HepG2 (cell line): ENCODE measurements around the gene MYO18B. TPM values are rescaled to one million over a fixed set of nuclear protein-coding genes. Genes with fewer than 3 reads are reported as not detected.
A peak's percentile ranks its signal among the peaks of the same experiment; 100 is the strongest.

Experiments
- ATAC-seq: fragments of 200-7000 bp; cut with Tn5 transposase; 3 replicates; pipeline ENCODE4 v1.9.1; 2020; ENCODE audit warnings: mild to moderate bottlenecking, moderate library complexity
- BruUV-seq: library from RNA; stranded (reverse); fragments of 400-500 nt; replicated peaks from 2 replicates; lab custom pipeline; 2021; lab: Mats Ljungman, UMichigan
- CTCF ChIA-PET: fragments of 300-600 bp; formaldehyde crosslinking; extraction: SDS; loops from one replicate; lab custom pipeline; 2021; ENCODE audit warnings: low total read pairs, inconsistent platforms, low intra/inter-chr PET ratio; lab: Yijun Ruan, JAX
- POLR2A ChIA-PET: fragments of 350-600 bp; sonication (Branson Sonifier 250); formaldehyde crosslinking; loops from one replicate; lab custom pipeline; 2020; ENCODE audit warnings: antibody characterized with exemption, inconsistent platforms; lab: Yijun Ruan, JAX
- DNase-seq: peaks from one replicate; pipeline ENCODE4 v3.0.0-alpha.2; 2015; ENCODE audit warnings: low spot score
- FAIRE-seq: peaks from 3 replicates; lab custom pipeline; 2011; peaks lifted over from hg19 to GRCh38; lab: Jason Lieb, UNC
- H2AFZ ChIP-seq: one replicate; pipeline ENCODE4 v1.6.1; 2011; ENCODE audit warnings: low read length, inconsistent platforms
- H3K27ac ChIP-seq: fragments of 300-600 bp; 3 replicates; pipeline ENCODE4 v1.8.0; 2011; ENCODE audit warnings: mixed run types, mild to moderate bottlenecking, mixed read lengths, low read length, inconsistent platforms; ENCODE audit not compliant: insufficient read depth; ENCODE audit errors: extremely low read length
- H3K27me3 ChIP-seq, 2 experiments: fragments of 200-600 bp in 1 of 2; 2 replicates in 1 of 2; 3 replicates in 1 of 2; pipeline versions ENCODE4 v1.6.0 to v1.8.0; 2011; ENCODE audit warnings: low read length in 2 of 2, mild to moderate bottlenecking in 2 of 2, moderate library complexity in 2 of 2, inconsistent platforms in 1 of 2; ENCODE audit not compliant: insufficient read depth in 2 of 2, control insufficient read depth in 1 of 2
- H3K36me3 ChIP-seq, 2 experiments: fragments of 200-600 bp in 1 of 2; replicated peaks in 1 of 2; 2 replicates in 1 of 2; 3 replicates in 1 of 2; pipeline versions ENCODE4 v1.5.1 to v1.8.0; 2011; ENCODE audit warnings: low read length in 2 of 2, inconsistent platforms in 1 of 2; ENCODE audit not compliant: insufficient read depth in 2 of 2, control insufficient read depth in 1 of 2
- H3K4me1 ChIP-seq: 2 replicates; pipeline ENCODE4 v1.5.1; 2012; ENCODE audit warnings: low read length, inconsistent platforms; ENCODE audit not compliant: insufficient read depth
- H3K4me2 ChIP-seq: 2 replicates; pipeline ENCODE4 v1.6.0; 2011; ENCODE audit warnings: low read depth, low read length, inconsistent platforms
- H3K4me3 ChIP-seq, 3 experiments: fragments of 200-600 bp in 1 of 3; sonication (generic), shearing (Covaris generic) in 1 of 3; replicated peaks in 1 of 3; 2 replicates each; pipeline ENCODE4 v1.5.1; 2011 to 2016; ENCODE audit warnings: low read length in 3 of 3, inconsistent platforms in 2 of 3, low read depth in 2 of 3, mild to moderate bottlenecking in 2 of 3, control low read depth in 1 of 3, mixed read lengths in 1 of 3; ENCODE audit not compliant: insufficient read depth in 1 of 3
- H3K79me2 ChIP-seq: one replicate; pipeline ENCODE4 v1.6.1; 2011; ENCODE audit warnings: low read length, inconsistent platforms; ENCODE audit not compliant: insufficient read depth
- H3K9ac ChIP-seq: 2 replicates; pipeline ENCODE4 v1.6.0; 2011; ENCODE audit warnings: mild to moderate bottlenecking, low read depth, low read length, inconsistent platforms; ENCODE audit not compliant: insufficient read depth
- H3K9me3 ChIP-seq: 2 replicates; pipeline ENCODE4 v1.5.1; 2012; ENCODE audit warnings: mild to moderate bottlenecking, low read length
- H4K20me1 ChIP-seq: 2 replicates; pipeline ENCODE4 v1.6.0; 2011; ENCODE audit warnings: inconsistent platforms, mild to moderate bottlenecking, low read length, moderate library complexity; ENCODE audit not compliant: insufficient read depth
- ASH2L ChIP-seq: fragments of 300-600, 200-600 bp; sonication (generic); IDR thresholded peaks from 2 replicates; pipeline ENCODE4 v1.7.0; 2017; ENCODE audit warnings: low read depth, mild to moderate bottlenecking, moderate library complexity, mixed read lengths, low read length; ENCODE audit not compliant: insufficient read length
- IKZF4 ChIP-seq: sonication (generic); formaldehyde crosslinking; IDR thresholded peaks from 2 replicates; pipeline ENCODE4 v1.5.1; 2020; ENCODE audit warnings: borderline replicate concordance, mild to moderate bottlenecking, low read depth, missing genetic modification reagents; ENCODE audit errors: not compliant biosample characterization
- MED1 ChIP-seq: sonication (generic); formaldehyde crosslinking; IDR thresholded peaks from 2 replicates; pipeline ENCODE4 v1.4.0; 2020; ENCODE audit warnings: missing genetic modification reagents
- MNT ChIP-seq: fragments of 450-650 bp; IDR thresholded peaks from 2 replicates; pipeline ENCODE4 v1.6.1; 2016
- WGBS: methylation state at CpG from one replicate; pipeline ENCODE4 v1.1.6; 2017; ENCODE audit warnings: low lambda C conversion rate; 5-methylcytosine and 5-hydroxymethylcytosine counted together
- in situ Hi-C: cut with HindIII; loops from 2 replicates; pipeline ENCODE4 v1.10.0; 2017; ENCODE audit warnings: low pct_unique_long_range_greater_than_20kb; ENCODE audit not compliant: extremely low pct_ligation_motif_present
- intact Hi-C: fragments of 100-400 bp; cut with micrococcal nuclease; formaldehyde crosslinking; loops from one replicate; pipeline ENCODE4 v1.10.0; 2022; ENCODE audit not compliant: unreplicated experiment
- polyA plus RNA-seq, 8 experiments: library from polyadenylated mRNA; depleted of rRNA in 3 of 8; stranded (reverse) in 7 of 8; unstranded in 1 of 8; fragments of >200 nt; fragmentation: Illumina TruSeq in 4 of 8; extraction: Trizol in 4 of 8; gene quantifications; 2 replicates each; pipeline versions ENCODE4 v1.2.1 to v1.2.3, GENCODE V29; 2011 to 2016; ENCODE audit warnings: low read depth in 4 of 8, missing spikeins in 1 of 8, mixed read lengths in 1 of 8; ENCODE audit not compliant: insufficient read depth in 1 of 8
- total RNA-seq, 5 experiments: library from RNA; depleted of rRNA; stranded (reverse); fragments of >200 nt; fragmentation: Illumina TruSeq; extraction: Trizol; gene quantifications; 2 replicates each; pipeline ENCODE4 v1.2.3, GENCODE V29; 2016; ENCODE audit warnings: low read depth in 1 of 5
- TF ChIP-seq, protein P1 (sequence below): sonication (generic); formaldehyde crosslinking; IDR thresholded peaks from 2 replicates; pipeline ENCODE4 v1.4.0; 2020; ENCODE audit warnings: missing genetic modification reagents, borderline replicate concordance

The MYO18B gene
- total and polyA plus RNA-seq, 2 of the 13 experiments (the other 11 are each of a cell fraction or from before 2014, with no cell fraction given): 0.01 TPM; not detected in 1

- TF ChIP-seq, protein P1, sequence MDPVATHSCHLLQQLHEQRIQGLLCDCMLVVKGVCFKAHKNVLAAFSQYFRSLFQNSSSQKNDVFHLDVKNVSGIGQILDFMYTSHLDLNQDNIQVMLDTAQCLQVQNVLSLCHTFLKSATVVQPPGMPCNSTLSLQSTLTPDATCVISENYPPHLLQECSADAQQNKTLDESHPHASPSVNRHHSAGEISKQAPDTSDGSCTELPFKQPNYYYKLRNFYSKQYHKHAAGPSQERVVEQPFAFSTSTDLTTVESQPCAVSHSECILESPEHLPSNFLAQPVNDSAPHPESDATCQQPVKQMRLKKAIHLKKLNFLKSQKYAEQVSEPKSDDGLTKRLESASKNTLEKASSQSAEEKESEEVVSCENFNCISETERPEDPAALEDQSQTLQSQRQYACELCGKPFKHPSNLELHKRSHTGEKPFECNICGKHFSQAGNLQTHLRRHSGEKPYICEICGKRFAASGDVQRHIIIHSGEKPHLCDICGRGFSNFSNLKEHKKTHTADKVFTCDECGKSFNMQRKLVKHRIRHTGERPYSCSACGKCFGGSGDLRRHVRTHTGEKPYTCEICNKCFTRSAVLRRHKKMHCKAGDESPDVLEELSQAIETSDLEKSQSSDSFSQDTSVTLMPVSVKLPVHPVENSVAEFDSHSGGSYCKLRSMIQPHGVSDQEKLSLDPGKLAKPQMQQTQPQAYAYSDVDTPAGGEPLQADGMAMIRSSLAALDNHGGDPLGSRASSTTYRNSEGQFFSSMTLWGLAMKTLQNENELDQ: no peak
- no peak for TF ChIP-seq IKZF4 (CRISPR knock-in tag)
- TF ChIP-seq MED1 (CRISPR knock-in tag): no peak
Observed at GRCh38 chr22:25823276-25823675, 81.3 kb downstream of the MYO18B start (continued).

- H3K36me3 ChIP-seq: no peaks in the 10 kb centered on the region
- H3K27me3 ChIP-seq: peaks cover 0 to 12% of the 10 kb centered on the region in 2 experiments; a peak in 2 of 5 replicates
- DNase-seq (no peak), FAIRE-seq (no peak), ATAC-seq (no peak)
- H3K4me3 ChIP-seq: no peak overlapping the region
- intact Hi-C loops (no loop called here), in situ Hi-C loops (no loop called here)
- no peaks in the 10 kb centered on the region for H4K20me1 ChIP-seq
- no peak overlapping the region for H3K9ac ChIP-seq
- no peak overlapping the region for H3K4me2 ChIP-seq
- no TSS peak for BruUV-seq
- no peak overlapping the region for H2AFZ ChIP-seq
- H3K27ac ChIP-seq: no peak overlapping the region
- ChIA-PET POLR2A (no interaction called here), CTCF (no interaction called here)
- H3K4me1 ChIP-seq: no peaks in the 10 kb centered on the region
- TF ChIP-seq MNT (peak; percentile 82), ASH2L (no peak)
- H3K9me3 ChIP-seq: no peaks in the 10 kb centered on the region
- 17% methylated on average over 6 of the region's 7 CpGs for whole genome bisulfite sequencing
- H3K79me2 ChIP-seq: no peaks in the 10 kb centered on the region
Observed at GRCh38 chr22:25824828-25825423, 82.9 kb downstream of the MYO18B start.
